Left renal pelvis (tissue), 4 donors: ENCODE data around the gene RAB44. TPM values are rescaled to one million over a fixed set of nuclear protein-coding genes. Genes with fewer than 3 reads are reported as not detected.
"Not testable (repeated sequence)": the region's sequence is repeated elsewhere in the genome, so short reads cannot be mapped to it uniquely, and the experiment has no call there.

Experiments
- DNase-seq, 4 donors: peaks; one replicate each; pipeline ENCODE4 v3.0.0-alpha.2; 2013; ENCODE audit warnings: low read depth in 4 of 4, low spot score in 3 of 4
- polyA plus RNA-seq, 4 donors: library from polyadenylated mRNA; unstranded; fragments of 120-200 nt; gene quantifications; one replicate each; pipeline ENCODE4 v1.2.1, GENCODE V29; 2013; ENCODE audit not compliant: insufficient read length in 4 of 4

RAB44 gene
- polyA plus RNA-seq, 4 donors, result 0.04 to 0.09 (median 0.08) TPM; not detected in 1

GRCh38 chr6:36704961-36705577, 7.4 kb downstream of the RAB44 start:
- not testable (repeated sequence) for DNase-seq

- no peak for DNase-seq
Observed at GRCh38 chr6:36706339-36706738, 8.7 kb downstream of the RAB44 start.

GRCh38 chr6:36712816-36713215, 15.2 kb downstream of the RAB44 start:
- no peak for DNase-seq

- no peak for DNase-seq
Observed at GRCh38 chr6:36713846-36714245, 16.2 kb downstream of the RAB44 start.

- no peak for DNase-seq
Observed at GRCh38 chr6:36714511-36714910, 16.9 kb downstream of the RAB44 start.

GRCh38 chr6:36715469-36715868, 17.8 kb downstream of the RAB44 start:
- DNase-seq, result no peak

- no peak for DNase-seq
Observed at GRCh38 chr6:36716476-36717093, 19.0 kb downstream of the RAB44 start.

- DNase-seq, result no peak
Observed at GRCh38 chr6:36717231-36717825, 19.7 kb downstream of the RAB44 start.

GRCh38 chr6:36717871-36718540, 20.4 kb downstream of the RAB44 start:
- DNase-seq, result no peak

- no peak for DNase-seq
Observed at GRCh38 chr6:36718560-36718959, 20.9 kb downstream of the RAB44 start.

GRCh38 chr6:36719126-36719525, 21.5 kb downstream of the RAB44 start:
- no peak for DNase-seq

GRCh38 chr6:36720251-36721141, 22.9 kb downstream of the RAB44 start:
- DNase-seq, result no peak

- no peak for DNase-seq
Observed at GRCh38 chr6:36721369-36722140, 23.9 kb downstream of the RAB44 start.

GRCh38 chr6:36722365-36722764, 24.7 kb downstream of the RAB44 start:
- no peak for DNase-seq

- no peak for DNase-seq
Observed at GRCh38 chr6:36722879-36723278, 25.3 kb downstream of the RAB44 start.

GRCh38 chr6:36723992-36724391, 26.4 kb downstream of the RAB44 start:
- not testable (repeated sequence) for DNase-seq

GRCh38 chr6:36724514-36725390, 27.1 kb downstream of the RAB44 start:
- DNase-seq, result no peak

- DNase-seq, result no peak
Observed at GRCh38 chr6:36725581-36725980, 28.0 kb downstream of the RAB44 start.

- DNase-seq, result no peak
Observed at GRCh38 chr6:36727505-36728021, 29.9 kb downstream of the RAB44 start.
